MG63 (cell line): ENCODE measurements around the gene GNAT2. TPM values are rescaled to one million over a fixed set of nuclear protein-coding genes. Genes with fewer than 3 reads are reported as not detected.

ENCODE experiments used
- DNase-seq: peaks from one replicate; pipeline ENCODE4 v3.0.0-alpha.2; 2020
- H3K27me3 ChIP-seq: fragments of 250-450 bp; sonication (Bioruptor Pico); 2 replicates; pipeline ENCODE4 v1.5.1; 2020; ENCODE audit warnings: mild to moderate bottlenecking, moderate library complexity
- H3K36me3 ChIP-seq: fragments of 250-450 bp; sonication (Bioruptor Pico); 2 replicates; pipeline ENCODE4 v1.5.1; 2020; ENCODE audit warnings: mild to moderate bottlenecking, moderate library complexity
- H3K4me3 ChIP-seq: fragments of 250-450 bp; sonication (Bioruptor Pico); 2 replicates; pipeline ENCODE4 v1.5.1; 2020; ENCODE audit warnings: mild to moderate bottlenecking, moderate library complexity
- H3K9me3 ChIP-seq: fragments of 250-450 bp; sonication (Bioruptor Pico); 2 replicates; pipeline ENCODE4 v1.5.1; 2020; ENCODE audit warnings: mild to moderate bottlenecking, moderate library complexity
- total RNA-seq: library from RNA; depleted of rRNA; stranded (reverse); fragments of >200 nt; shearing (Covaris generic); gene quantifications from 2 replicates; pipeline ENCODE4 v1.2.3, GENCODE V29; 2014; ENCODE audit warnings: low replicate concordance

Gene GNAT2
- total RNA-seq, 1 experiment from 2014 or later, result 0.10 TPM

GRCh38 chr1:109650609-109651008 lies 31.2 kb upstream of the GNAT2 start:
- H3K9me3 ChIP-seq, result no peaks in the 10 kb centered on the region
- no peak for DNase-seq

GRCh38 chr1:109649491-109649914 lies 30.1 kb upstream of the GNAT2 start:
- Histone ChIP-seq H3K27me3 (no peaks in the 10 kb centered on the region), H3K9me3 (no peaks in the 10 kb centered on the region), H3K36me3 (no peaks in the 10 kb centered on the region), H3K4me3 (no peak overlapping the region)
- DNase-seq, result no peak

More at GRCh38 chr1:109650609-109651008, 31.2 kb upstream of the GNAT2 start:
- H3K27me3 ChIP-seq, result no peaks in the 10 kb centered on the region
- no peaks in the 10 kb centered on the region for H3K36me3 ChIP-seq
- no peak overlapping the region for H3K4me3 ChIP-seq

GRCh38 chr1:109644670-109645069 lies 25.3 kb upstream of the GNAT2 start:
- H3K4me3 ChIP-seq, result no peak overlapping the region
- no peaks in the 10 kb centered on the region for H3K36me3 ChIP-seq
- DNase-seq, result no peak
- H3K9me3 ChIP-seq, result no peaks in the 10 kb centered on the region
- no peaks in the 10 kb centered on the region for H3K27me3 ChIP-seq

- Histone ChIP-seq H3K9me3 (no peaks in the 10 kb centered on the region), H3K36me3 (no peaks in the 10 kb centered on the region), H3K27me3 (no peaks in the 10 kb centered on the region), H3K4me3 (no peak overlapping the region)
- peak; percentile 90 for DNase-seq
Measured at GRCh38 chr1:109643385-109644230, 24.2 kb upstream of the GNAT2 start.

GRCh38 chr1:109642626-109643025 lies 23.2 kb upstream of the GNAT2 start:
- DNase-seq, result no peak
- no peaks in the 10 kb centered on the region for H3K27me3 ChIP-seq
- H3K9me3 ChIP-seq, result no peaks in the 10 kb centered on the region
- no peaks in the 10 kb centered on the region for H3K36me3 ChIP-seq
- no peak overlapping the region for H3K4me3 ChIP-seq

GRCh38 chr1:109641861-109642260 lies 22.4 kb upstream of the GNAT2 start:
- Histone ChIP-seq H3K27me3 (no peaks in the 10 kb centered on the region), H3K36me3 (no peaks in the 10 kb centered on the region), H3K4me3 (no peak overlapping the region), H3K9me3 (no peaks in the 10 kb centered on the region)
- DNase-seq, result no peak

GRCh38 chr1:109641078-109641740 lies 21.8 kb upstream of the GNAT2 start:
- Histone ChIP-seq H3K4me3 (no peak overlapping the region), H3K9me3 (no peaks in the 10 kb centered on the region), H3K36me3 (no peaks in the 10 kb centered on the region), H3K27me3 (no peaks in the 10 kb centered on the region)
- DNase-seq, result no peak

- H3K9me3 ChIP-seq, result no peaks in the 10 kb centered on the region
- DNase-seq, result peak; percentile 82
- H3K4me3 ChIP-seq, result no peak overlapping the region
- H3K27me3 ChIP-seq, result no peaks in the 10 kb centered on the region
- no peaks in the 10 kb centered on the region for H3K36me3 ChIP-seq
Measured at GRCh38 chr1:109640285-109640865, 21.0 kb upstream of the GNAT2 start.

GRCh38 chr1:109639841-109640184 lies 20.4 kb upstream of the GNAT2 start:
- Histone ChIP-seq H3K27me3 (no peaks in the 10 kb centered on the region), H3K4me3 (no peak overlapping the region), H3K36me3 (no peaks in the 10 kb centered on the region), H3K9me3 (no peaks in the 10 kb centered on the region)
- DNase-seq, result no peak

- Histone ChIP-seq H3K27me3 (no peaks in the 10 kb centered on the region), H3K4me3 (no peak overlapping the region), H3K9me3 (no peaks in the 10 kb centered on the region), H3K36me3 (no peaks in the 10 kb centered on the region; the same call in 1 of the 2 replicates)
- DNase-seq, result no peak
Measured at GRCh38 chr1:109639063-109639840, 19.8 kb upstream of the GNAT2 start.

GRCh38 chr1:109637446-109637845 lies 18.0 kb upstream of the GNAT2 start:
- Histone ChIP-seq H3K4me3 (no peak overlapping the region), H3K27me3 (no peaks in the 10 kb centered on the region), H3K36me3 (peaks cover 5% of the 10 kb centered on the region), H3K9me3 (no peaks in the 10 kb centered on the region)
- DNase-seq, result no peak

GRCh38 chr1:109636201-109636952 lies 17.0 kb upstream of the GNAT2 start:
- Histone ChIP-seq H3K9me3 (no peaks in the 10 kb centered on the region), H3K36me3 (peaks cover 16% of the 10 kb centered on the region), H3K4me3 (no peak overlapping the region), H3K27me3 (no peaks in the 10 kb centered on the region)
- peak; percentile 51 for DNase-seq

GRCh38 chr1:109635862-109636200 lies 16.4 kb upstream of the GNAT2 start:
- H3K4me3 ChIP-seq, result no peak overlapping the region

GRCh38 chr1:109634771-109635750 lies 15.6 kb upstream of the GNAT2 start:
- Histone ChIP-seq H3K4me3 (no peak overlapping the region), H3K9me3 (no peaks in the 10 kb centered on the region), H3K27me3 (no peaks in the 10 kb centered on the region), H3K36me3 (peaks cover 27% of the 10 kb centered on the region)
- DNase-seq, result no peak

More at GRCh38 chr1:109635862-109636200, 16.4 kb upstream of the GNAT2 start:
- H3K9me3 ChIP-seq, result no peaks in the 10 kb centered on the region
- peaks cover 21% of the 10 kb centered on the region for H3K36me3 ChIP-seq
- DNase-seq, result no peak
- H3K27me3 ChIP-seq, result no peaks in the 10 kb centered on the region

- Histone ChIP-seq H3K27me3 (no peaks in the 10 kb centered on the region), H3K4me3 (no peak overlapping the region), H3K9me3 (no peaks in the 10 kb centered on the region), H3K36me3 (peaks cover 34% of the 10 kb centered on the region)
- DNase-seq, result no peak
Measured at GRCh38 chr1:109634292-109634691, 14.9 kb upstream of the GNAT2 start.
